ENCODE data around the gene LLPH. TPM values are rescaled to one million over a fixed set of nuclear protein-coding genes. Genes with fewer than 3 reads are reported as not detected.

The LLPH gene
- total and polyA plus RNA-seq, 2 of the 13 experiments (the other 11 are each of a cell fraction or from before 2014, with no cell fraction given) = 4.2 to 25.6 TPM

GRCh38 chr12:66082744-66083143 is 47.8 kb downstream of the LLPH start:
- intact Hi-C loops (cut with micrococcal nuclease; ENCODE audit: unreplicated experiment) (loop anchor here (10.0 kb wide), 1 partner anchor 48 kb away; no protein-coding TSS in a partner anchor), in situ Hi-C loops (cut with HindIII; ENCODE audit: extremely low pct_ligation_motif_present, low pct_unique_long_range_greater_than_20kb) (loop anchor here (10.0 to 25.0 kb wide), 2 partner anchors 48 to 95 kb away; no protein-coding TSS in a partner anchor)
- Histone ChIP-seq H3K36me3 (replicated peaks in 1 of 2; ENCODE audit: control insufficient read depth in 1 of 2, insufficient read depth in 2 of 2, low read length in 2 of 2) (no peaks in the 10 kb centered on the region), H3K27ac (ENCODE audit: extremely low read length, insufficient read depth, low read length) (no peak overlapping the region), H3K4me1 (ENCODE audit: insufficient read depth, low read length) (peaks cover 29% of the 10 kb centered on the region), H3K4me2 (ENCODE audit: low read depth, low read length) (no peak overlapping the region), H3K9ac (ENCODE audit: insufficient read depth, low read depth, low read length) (no peak overlapping the region), H2AFZ (ENCODE audit: low read length) (no peak overlapping the region), H4K20me1 (ENCODE audit: insufficient read depth, low read length) (no peaks in the 10 kb centered on the region), H3K9me3 (ENCODE audit: low read length) (no peaks in the 10 kb centered on the region), H3K27me3 (ENCODE audit: control insufficient read depth in 1 of 2, insufficient read depth in 2 of 2, low read length in 2 of 2) (no peaks in the 10 kb centered on the region), H3K79me2 (ENCODE audit: insufficient read depth, low read length) (no peaks in the 10 kb centered on the region), H3K4me3 (replicated peaks in 1 of 3; ENCODE audit: insufficient read depth in 1 of 3, low read depth in 2 of 3, low read length in 3 of 3) (no peak overlapping the region)
- 73% methylated on average over 1 of the region's 1 CpG for WGBS (ENCODE audit: low lambda C conversion rate)
- DNase-seq (ENCODE audit: low spot score) (no peak), ATAC-seq (no peak), FAIRE-seq (no peak)
- TF ChIP-seq PLSCR1 (CRISPR knock-in tag; IDR thresholded peaks at IDR 0.05; ENCODE audit: borderline replicate concordance) = no peak
- no peak for TF ChIP-seq GTF3A (CRISPR knock-in tag; conservative IDR thresholded peaks at IDR 0.05)
- ChIA-PET CTCF (ENCODE audit: low intra/inter-chr PET ratio, low total read pairs) (no interaction called here), POLR2A (no interaction called here)
- BruUV-seq (replicated peaks) = no TSS peak

DNA sequence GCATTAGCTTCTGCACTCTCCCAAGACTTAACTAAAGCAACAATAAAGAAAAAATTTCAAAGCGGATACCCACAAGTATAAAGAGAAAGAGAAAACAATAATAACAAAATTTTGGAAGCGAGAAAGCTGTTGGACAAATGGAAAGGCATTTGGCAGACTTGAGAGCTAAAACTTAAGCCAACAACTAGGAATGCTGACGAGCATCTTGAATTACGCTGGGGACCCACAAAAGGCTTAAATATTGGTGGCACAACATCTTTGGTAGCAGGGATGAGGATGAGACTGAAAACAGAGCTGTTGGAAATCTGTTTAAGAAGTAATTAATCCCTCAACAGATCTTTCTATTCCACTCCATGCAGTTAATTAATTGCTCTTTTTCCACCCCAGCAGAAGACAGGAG is 49.8 kb downstream of the LLPH start:
- peak; percentile 36 for FAIRE-seq

More for the DNA sequence above, 49.8 kb downstream of the LLPH start:
- no peak overlapping the region for H3K4me2 ChIP-seq (ENCODE audit: low read depth, low read length)
- WGBS (ENCODE audit: low lambda C conversion rate) = 97% methylated on average over 4 of the region's 4 CpGs
- H3K4me3 ChIP-seq (replicated peaks in 1 of 3; ENCODE audit: insufficient read depth in 1 of 3, low read depth in 2 of 3, low read length in 3 of 3) = no peak overlapping the region
- H3K9ac ChIP-seq (ENCODE audit: insufficient read depth, low read depth, low read length) = no peak overlapping the region
- no peaks in the 10 kb centered on the region for H3K79me2 ChIP-seq (ENCODE audit: insufficient read depth, low read length)
- peaks cover 26% of the 10 kb centered on the region for H3K4me1 ChIP-seq (ENCODE audit: insufficient read depth, low read length)
- ChIA-PET POLR2A (no interaction called here), CTCF (ENCODE audit: low intra/inter-chr PET ratio, low total read pairs) (no interaction called here)
- TF ChIP-seq KLF13 (CRISPR knock-in tag; IDR thresholded peaks at IDR 0.05) (no peak), BHLHE40 (IDR thresholded peaks at IDR 0.05; ENCODE audit: low read length) (no peak), NR1H2 (CRISPR knock-in tag; IDR thresholded peaks at IDR 0.05; ENCODE audit: borderline replicate concordance, low read depth) (no peak), ISX (CRISPR knock-in tag; conservative IDR thresholded peaks at IDR 0.05) (no peak), JUNB (CRISPR knock-in tag; IDR thresholded peaks at IDR 0.05; ENCODE audit: borderline replicate concordance) (no peak), ZSCAN12 (CRISPR knock-in tag; IDR thresholded peaks at IDR 0.05) (no peak), ZFP37 (CRISPR knock-in tag; IDR thresholded peaks at IDR 0.05; ENCODE audit: borderline replicate concordance) (no peak), ZC3H13 (CRISPR knock-in tag; IDR thresholded peaks at IDR 0.05) (no peak), CREM (IDR thresholded peaks at IDR 0.05) (no peak), CREM (CRISPR knock-in tag; IDR thresholded peaks at IDR 0.05) (no peak), IRF9 (CRISPR knock-in tag; IDR thresholded peaks at IDR 0.05; ENCODE audit: borderline replicate concordance) (no peak), SP5 (CRISPR knock-in tag; IDR thresholded peaks at IDR 0.05; ENCODE audit: borderline replicate concordance, low read depth) (no peak)
- TF ChIP-seq, protein P1, sequence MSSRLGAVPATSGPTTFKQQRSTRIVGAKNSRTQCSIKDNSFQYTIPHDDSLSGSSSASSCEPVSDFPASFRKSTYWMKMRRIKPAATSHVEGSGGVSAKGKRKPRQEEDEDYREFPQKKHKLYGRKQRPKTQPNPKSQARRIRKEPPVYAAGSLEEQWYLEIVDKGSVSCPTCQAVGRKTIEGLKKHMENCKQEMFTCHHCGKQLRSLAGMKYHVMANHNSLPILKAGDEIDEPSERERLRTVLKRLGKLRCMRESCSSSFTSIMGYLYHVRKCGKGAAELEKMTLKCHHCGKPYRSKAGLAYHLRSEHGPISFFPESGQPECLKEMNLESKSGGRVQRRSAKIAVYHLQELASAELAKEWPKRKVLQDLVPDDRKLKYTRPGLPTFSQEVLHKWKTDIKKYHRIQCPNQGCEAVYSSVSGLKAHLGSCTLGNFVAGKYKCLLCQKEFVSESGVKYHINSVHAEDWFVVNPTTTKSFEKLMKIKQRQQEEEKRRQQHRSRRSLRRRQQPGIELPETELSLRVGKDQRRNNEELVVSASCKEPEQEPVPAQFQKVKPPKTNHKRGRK (CRISPR knock-in tag; IDR thresholded peaks at IDR 0.05) = no peak
- H2AFZ ChIP-seq (ENCODE audit: low read length) = no peak overlapping the region
- H3K9me3 ChIP-seq (ENCODE audit: low read length) = no peaks in the 10 kb centered on the region
- DNase-seq (ENCODE audit: low spot score) (no peak), ATAC-seq (no peak)
- no peaks in the 10 kb centered on the region for H3K27me3 ChIP-seq (ENCODE audit: control insufficient read depth in 1 of 2, insufficient read depth in 2 of 2, low read length in 2 of 2)
- no peak overlapping the region for H3K27ac ChIP-seq (ENCODE audit: extremely low read length, insufficient read depth, low read length)
- intact Hi-C loops (cut with micrococcal nuclease; ENCODE audit: unreplicated experiment) (loop anchor here (10.0 kb wide), 1 partner anchor 46 kb away; no protein-coding TSS in a partner anchor), in situ Hi-C loops (cut with HindIII; ENCODE audit: extremely low pct_ligation_motif_present, low pct_unique_long_range_greater_than_20kb) (loop anchor here (10.0 to 25.0 kb wide), 2 partner anchors 46 to 93 kb away; no protein-coding TSS in a partner anchor)
- no peaks in the 10 kb centered on the region for H3K36me3 ChIP-seq (replicated peaks in 1 of 2; ENCODE audit: control insufficient read depth in 1 of 2, insufficient read depth in 2 of 2, low read length in 2 of 2)
- BruUV-seq (replicated peaks) = no TSS peak
- H4K20me1 ChIP-seq (ENCODE audit: insufficient read depth, low read length) = no peaks in the 10 kb centered on the region
